ENCODE data around the gene GLTP. TPM values are rescaled to one million over a fixed set of nuclear protein-coding genes. Genes with fewer than 3 reads are reported as not detected.
"Not testable (repeated sequence)": the region's sequence is repeated elsewhere in the genome, so short reads cannot be mapped to it uniquely, and the experiment has no call there.

The GLTP gene
- total and polyA plus RNA-seq, 2 of the 13 experiments (the other 11 are each of a cell fraction or from before 2014, with no cell fraction given), result 10.7 to 12.9 TPM

- TF ChIP-seq KDM3A (CRISPR knock-in tag; IDR thresholded peaks at IDR 0.05; ENCODE audit: low read depth) (peak; percentile 59; the same call in 1 of the 2 replicates), HIVEP1 (CRISPR knock-in tag; IDR thresholded peaks at IDR 0.05) (peak; percentile 44; the same call in 1 of the 2 replicates), ZNF30 (CRISPR knock-in tag; IDR thresholded peaks at IDR 0.05) (no peak), KMT2B (CRISPR knock-in tag; IDR thresholded peaks at IDR 0.05) (no peak)
- TF ChIP-seq, protein P1, sequence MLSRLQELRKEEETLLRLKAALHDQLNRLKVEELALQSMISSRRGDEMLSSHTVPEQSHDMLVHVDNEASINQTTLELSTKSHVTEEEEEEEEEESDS (CRISPR knock-in tag; IDR thresholded peaks at IDR 0.05; ENCODE audit: borderline replicate concordance), result no peak
Observed at GRCh38 chr12:109863847-109864712, 16.3 kb downstream of the GLTP start (continued).

GRCh38 chr12:109862491-109862890 is 17.9 kb downstream of the GLTP start:
- H3K36me3 ChIP-seq (replicated peaks in 1 of 2; ENCODE audit: control insufficient read depth in 1 of 2, insufficient read depth in 2 of 2, low read length in 2 of 2); H2AFZ ChIP-seq (ENCODE audit: low read length); H3K9me3 ChIP-seq (ENCODE audit: low read length); H3K27me3 ChIP-seq (ENCODE audit: control insufficient read depth in 1 of 2, insufficient read depth in 2 of 2, low read length in 2 of 2); FAIRE-seq; in situ Hi-C loops (cut with HindIII; ENCODE audit: extremely low pct_ligation_motif_present, low pct_unique_long_range_greater_than_20kb); ATAC-seq; POLR2A ChIA-PET; H3K4me3 ChIP-seq (replicated peaks in 1 of 3; ENCODE audit: insufficient read depth in 1 of 3, low read depth in 2 of 3, low read length in 3 of 3); H4K20me1 ChIP-seq (ENCODE audit: insufficient read depth, low read length); CTCF ChIA-PET (ENCODE audit: low intra/inter-chr PET ratio, low total read pairs); BruUV-seq (replicated peaks); DNase-seq (ENCODE audit: low spot score); intact Hi-C loops (cut with micrococcal nuclease; ENCODE audit: unreplicated experiment); H3K79me2 ChIP-seq (ENCODE audit: insufficient read depth, low read length): not testable (repeated sequence)
- peak overlapping the region; percentile 40 for H3K4me2 ChIP-seq (ENCODE audit: low read depth, low read length)
- H3K4me1 ChIP-seq (ENCODE audit: insufficient read depth, low read length), result peaks cover 69% of the 10 kb centered on the region
- peak overlapping the region; percentile 67 for H3K27ac ChIP-seq (ENCODE audit: extremely low read length, insufficient read depth, low read length)
- WGBS (ENCODE audit: low lambda C conversion rate), result 80% methylated on average over 9 of the region's 9 CpGs
- H3K9ac ChIP-seq (ENCODE audit: insufficient read depth, low read depth, low read length), result peak overlapping the region; percentile 43; the same call in 1 of the 2 replicates
- TF ChIP-seq ZBTB33 (CRISPR knock-in tag; IDR thresholded peaks at IDR 0.05) (peak; percentile 11; the same call in 1 of the 2 replicates), HOXA3 (CRISPR knock-in tag; IDR thresholded peaks at IDR 0.05) (peak; percentile 49; the same call in 1 of the 2 replicates)
